Tibial artery (tissue), 4 donors: ENCODE results near the gene EPHB2.
A peak's percentile ranks its signal among the peaks of the same experiment; 100 is the strongest.

Source experiments
- DNase-seq, 2 donors: peaks; one replicate each; pipeline ENCODE4 v3.0.0-alpha.2; 2019
- H3K27ac ChIP-seq, 2 donors: fragments of 200-600 bp; sonication (generic) in 1 of 2; 1 replicate in 1 of 2; 2 replicates in 1 of 2; pipeline ENCODE4 v1.5.1; 2018 to 2019; ENCODE audit warnings: mild to moderate bottlenecking in 1 of 2
- H3K27me3 ChIP-seq, 2 donors: fragments of 200-600 bp; sonication (generic) in 1 of 2; one replicate each; pipeline versions ENCODE4 v1.5.1 to v1.6.0; 2016 to 2019
- H3K36me3 ChIP-seq, 3 donors: fragments of 200-600 bp; sonication (generic) in 2 of 3; one replicate each; pipeline ENCODE4 v1.5.1; 2016 to 2019; ENCODE audit warnings: mild to moderate bottlenecking in 2 of 3
- H3K4me1 ChIP-seq, 4 donors: fragments of 200-600 bp; sonication (generic) in 2 of 4; 1 replicate in 3 of 4; 2 replicates in 1 of 4; pipeline ENCODE4 v1.5.1; 2016 to 2019
- H3K4me3 ChIP-seq, 2 donors: fragments of 200-600 bp; sonication (generic) in 1 of 2; 1 replicate in 1 of 2; 2 replicates in 1 of 2; pipeline ENCODE4 v1.5.1; 2018 to 2019; ENCODE audit warnings: mild to moderate bottlenecking in 2 of 2
- H3K9me3 ChIP-seq, 3 donors: fragments of 200-600 bp; sonication (generic) in 1 of 3; one replicate each; pipeline ENCODE4 v1.5.1; 2016 to 2019
- intact Hi-C: fragments of 100-400 bp; cut with DNase I; formaldehyde crosslinking; loops from one replicate; pipeline ENCODE4 v1.15.0; 2023; ENCODE audit warnings: low total_unique reads
- TF ChIP-seq, protein P1 (sequence below), 2 experiments: fragments of 200-600 bp in 1 of 2; fragments of 450-650 bp in 1 of 2; IDR thresholded peaks; one replicate each; pipeline ENCODE4 v1.5.1; 2017 to 2019; ENCODE audit warnings: antibody characterized with exemption in 2 of 2, mild to moderate bottlenecking in 1 of 2, moderate library complexity in 1 of 2

EPHB2 gene

DNA sequence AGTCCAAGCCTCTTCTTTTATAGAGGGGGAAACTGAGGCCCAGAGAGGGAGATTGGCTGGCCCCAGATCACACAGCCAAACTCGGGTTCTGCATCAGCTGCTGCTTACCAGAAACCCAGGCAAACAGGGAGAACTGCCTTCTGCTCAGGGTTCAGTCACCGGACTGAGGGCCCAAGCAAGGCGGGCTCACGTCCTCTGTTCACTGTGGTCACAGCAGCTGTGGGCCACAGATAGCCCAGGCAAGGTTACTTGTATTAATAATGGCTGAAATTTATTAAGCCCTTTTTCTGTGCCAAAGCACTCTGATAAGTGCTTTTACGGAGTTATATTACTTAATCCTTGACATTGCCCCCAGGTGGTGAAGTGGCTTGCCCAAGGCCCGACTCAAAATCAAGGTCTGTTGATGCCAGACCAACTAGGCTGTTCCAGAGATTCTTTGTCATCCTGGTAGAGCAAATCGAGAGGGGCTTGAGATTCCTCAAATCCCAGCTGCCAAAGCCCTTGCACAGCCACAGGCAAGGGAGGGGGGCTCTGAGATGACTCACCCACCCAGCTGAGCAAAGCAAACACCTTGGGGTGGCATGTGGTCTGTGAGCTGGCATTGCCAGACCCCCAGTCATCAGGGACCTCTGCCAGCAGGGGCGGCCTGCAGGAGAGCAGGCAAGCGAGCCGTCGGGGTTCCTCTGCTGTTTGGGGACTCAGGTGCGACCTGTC is 36.5 kb downstream of the EPHB2 start:
- Histone ChIP-seq H3K4me1 (peaks cover 0 to 13% (median 4%) of the 10 kb centered on the region in 4 donors), H3K9me3 (no peaks in the 10 kb centered on the region), H3K27me3 (peaks cover 0 to 4% of the 10 kb centered on the region in 2 donors), H3K36me3 (no peaks in the 10 kb centered on the region), H3K27ac (no peak overlapping the region), H3K4me3 (no peak overlapping the region)
- TF ChIP-seq, protein P1, sequence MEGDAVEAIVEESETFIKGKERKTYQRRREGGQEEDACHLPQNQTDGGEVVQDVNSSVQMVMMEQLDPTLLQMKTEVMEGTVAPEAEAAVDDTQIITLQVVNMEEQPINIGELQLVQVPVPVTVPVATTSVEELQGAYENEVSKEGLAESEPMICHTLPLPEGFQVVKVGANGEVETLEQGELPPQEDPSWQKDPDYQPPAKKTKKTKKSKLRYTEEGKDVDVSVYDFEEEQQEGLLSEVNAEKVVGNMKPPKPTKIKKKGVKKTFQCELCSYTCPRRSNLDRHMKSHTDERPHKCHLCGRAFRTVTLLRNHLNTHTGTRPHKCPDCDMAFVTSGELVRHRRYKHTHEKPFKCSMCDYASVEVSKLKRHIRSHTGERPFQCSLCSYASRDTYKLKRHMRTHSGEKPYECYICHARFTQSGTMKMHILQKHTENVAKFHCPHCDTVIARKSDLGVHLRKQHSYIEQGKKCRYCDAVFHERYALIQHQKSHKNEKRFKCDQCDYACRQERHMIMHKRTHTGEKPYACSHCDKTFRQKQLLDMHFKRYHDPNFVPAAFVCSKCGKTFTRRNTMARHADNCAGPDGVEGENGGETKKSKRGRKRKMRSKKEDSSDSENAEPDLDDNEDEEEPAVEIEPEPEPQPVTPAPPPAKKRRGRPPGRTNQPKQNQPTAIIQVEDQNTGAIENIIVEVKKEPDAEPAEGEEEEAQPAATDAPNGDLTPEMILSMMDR (IDR thresholded peaks at IDR 0.05): no peak
- intact Hi-C loops: no loop called here
- DNase-seq: no peak

DNA sequence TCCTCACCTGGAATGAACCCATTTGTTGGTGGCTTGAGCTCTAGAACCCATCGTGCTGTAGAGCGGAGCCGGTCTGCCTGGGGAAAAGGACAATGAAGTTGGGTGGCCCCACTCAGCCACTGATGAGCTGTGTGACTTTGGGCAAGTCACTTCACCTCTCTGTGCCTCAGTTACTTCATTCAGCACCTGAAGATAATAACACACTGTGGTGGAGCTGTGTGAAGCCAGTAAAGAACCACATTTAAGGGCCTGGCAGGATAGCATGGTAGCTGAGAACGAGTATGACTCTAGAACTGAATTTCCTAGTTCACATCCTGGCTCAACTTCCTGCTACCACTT is 37.1 kb downstream of the EPHB2 start:
- no peaks in the 10 kb centered on the region for H3K36me3 ChIP-seq
- intact Hi-C loops: no loop called here
- DNase-seq: no peak
- TF ChIP-seq, protein P1 (IDR thresholded peaks at IDR 0.05): no peak
- no peaks in the 10 kb centered on the region for H3K9me3 ChIP-seq
- H3K27me3 ChIP-seq: peaks cover 0 to 3% of the 10 kb centered on the region in 2 donors
- H3K4me1 ChIP-seq: peaks cover 0 to 13% (median 4%) of the 10 kb centered on the region in 4 donors
- no peak overlapping the region for H3K4me3 ChIP-seq
- no peak overlapping the region for H3K27ac ChIP-seq

DNA sequence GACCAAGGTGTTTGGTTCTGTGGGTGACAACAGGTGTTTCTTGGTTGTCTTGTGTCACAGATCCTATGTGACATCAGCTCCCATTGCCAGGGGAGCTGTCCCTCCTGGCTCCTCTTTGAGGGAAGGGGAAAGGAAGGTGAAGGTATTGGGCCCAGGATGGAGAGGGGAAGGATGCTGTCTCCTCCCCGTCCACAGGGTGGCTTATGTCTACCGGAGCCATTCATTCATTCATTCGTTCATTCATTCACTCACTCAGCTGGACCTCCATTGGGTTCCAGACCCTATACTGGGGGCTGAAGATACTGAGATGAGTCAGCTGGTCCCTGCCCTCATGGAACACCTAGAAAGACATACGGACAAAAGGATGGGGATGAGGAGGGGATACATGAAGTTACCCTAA is 38.9 kb downstream of the EPHB2 start:
- Histone ChIP-seq H3K4me3 (no peak overlapping the region), H3K27ac (no peak overlapping the region), H3K4me1 (peaks cover 0 to 13% (median 4%) of the 10 kb centered on the region in 4 donors), H3K27me3 (no peaks in the 10 kb centered on the region), H3K9me3 (no peaks in the 10 kb centered on the region), H3K36me3 (no peaks in the 10 kb centered on the region)
- intact Hi-C loops: no loop called here
- TF ChIP-seq, protein P1 (IDR thresholded peaks at IDR 0.05): no peak
- DNase-seq: no peak

DNA sequence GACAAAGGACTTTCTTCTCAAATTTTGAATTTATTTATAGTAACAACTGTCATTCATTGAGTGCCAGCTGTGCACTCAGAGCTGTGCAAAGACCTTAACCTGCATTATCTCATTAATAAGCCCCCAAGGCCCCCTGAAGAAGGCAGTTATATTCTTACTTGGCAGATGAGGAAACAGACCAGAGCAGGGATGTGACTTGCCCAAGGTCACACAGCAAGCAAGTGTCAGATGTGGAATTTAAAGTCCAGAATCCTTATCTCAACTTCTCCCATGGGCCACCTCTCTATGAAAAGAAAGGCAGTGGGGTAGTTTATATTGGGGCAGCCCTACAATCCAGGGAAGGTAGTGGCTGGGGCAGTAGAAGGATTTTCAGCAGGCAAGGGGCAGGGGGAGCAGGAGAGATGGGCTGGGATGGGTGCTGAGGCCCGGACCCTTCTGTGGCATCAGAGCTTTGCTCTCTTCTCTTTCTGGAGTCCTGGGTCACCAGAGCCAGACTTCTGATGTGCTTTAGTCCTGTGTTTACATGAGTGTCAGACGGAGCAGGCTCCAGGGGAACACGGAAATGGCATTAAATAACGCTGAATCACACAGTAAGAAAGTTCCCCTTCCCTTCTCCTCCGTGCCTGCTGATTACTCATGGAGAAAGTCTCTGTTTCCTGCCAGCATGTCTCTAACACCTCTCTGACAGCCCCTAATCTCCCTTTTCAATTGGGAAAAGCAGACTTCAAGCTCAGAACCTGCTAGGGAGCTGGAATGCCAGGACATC is 39.5 kb downstream of the EPHB2 start:
- H3K4me1 ChIP-seq: peaks cover 0 to 13% (median 4%) of the 10 kb centered on the region in 4 donors
- intact Hi-C loops: no loop called here
- H3K27me3 ChIP-seq: no peaks in the 10 kb centered on the region
- peak overlapping the region; percentile 53 to 59 for H3K27ac ChIP-seq
- no peaks in the 10 kb centered on the region for H3K9me3 ChIP-seq
- TF ChIP-seq, protein P1 (IDR thresholded peaks at IDR 0.05): no peak
- peak; percentile 73 to 77 for DNase-seq
- no peaks in the 10 kb centered on the region for H3K36me3 ChIP-seq
- no peak overlapping the region for H3K4me3 ChIP-seq

DNA sequence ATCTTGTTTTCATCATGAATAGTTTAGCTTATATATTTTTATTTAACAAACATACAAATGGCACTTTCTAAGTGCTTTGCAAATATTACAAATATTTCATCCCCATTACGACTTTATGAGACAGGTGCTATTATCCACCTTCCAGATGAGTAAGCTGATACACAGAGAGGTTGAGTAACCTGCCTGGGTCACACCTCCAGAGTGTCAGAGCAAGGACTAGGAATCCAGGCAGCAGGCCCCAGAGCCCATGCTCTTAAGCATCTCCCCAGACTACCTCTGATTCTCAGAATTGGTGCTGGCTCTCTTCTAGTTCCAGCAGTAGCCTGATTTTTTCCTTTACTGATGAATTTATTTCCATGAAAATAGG is 40.0 kb downstream of the EPHB2 start:
- peaks cover 0 to 13% (median 4%) of the 10 kb centered on the region in 4 donors for H3K4me1 ChIP-seq
- H3K4me3 ChIP-seq: no peak overlapping the region
- DNase-seq: no peak
- intact Hi-C loops: no loop called here
- H3K9me3 ChIP-seq: no peaks in the 10 kb centered on the region
- TF ChIP-seq, protein P1 (IDR thresholded peaks at IDR 0.05): no peak
- no peaks in the 10 kb centered on the region for H3K27me3 ChIP-seq
- no peaks in the 10 kb centered on the region for H3K36me3 ChIP-seq
- H3K27ac ChIP-seq: peak overlapping the region; percentile 33 to 53
